ENCODE measurements around the gene ITGBL1.

The ITGBL1 gene

GRCh38 chr13:101452519-101453485, at the start of gene ITGBL1:
ITGBL1 (plus strand) TSS chr13:101452675; CDS start chr13:101452834, 159 bp downstream.
- TF ChIP-seq, protein P1, sequence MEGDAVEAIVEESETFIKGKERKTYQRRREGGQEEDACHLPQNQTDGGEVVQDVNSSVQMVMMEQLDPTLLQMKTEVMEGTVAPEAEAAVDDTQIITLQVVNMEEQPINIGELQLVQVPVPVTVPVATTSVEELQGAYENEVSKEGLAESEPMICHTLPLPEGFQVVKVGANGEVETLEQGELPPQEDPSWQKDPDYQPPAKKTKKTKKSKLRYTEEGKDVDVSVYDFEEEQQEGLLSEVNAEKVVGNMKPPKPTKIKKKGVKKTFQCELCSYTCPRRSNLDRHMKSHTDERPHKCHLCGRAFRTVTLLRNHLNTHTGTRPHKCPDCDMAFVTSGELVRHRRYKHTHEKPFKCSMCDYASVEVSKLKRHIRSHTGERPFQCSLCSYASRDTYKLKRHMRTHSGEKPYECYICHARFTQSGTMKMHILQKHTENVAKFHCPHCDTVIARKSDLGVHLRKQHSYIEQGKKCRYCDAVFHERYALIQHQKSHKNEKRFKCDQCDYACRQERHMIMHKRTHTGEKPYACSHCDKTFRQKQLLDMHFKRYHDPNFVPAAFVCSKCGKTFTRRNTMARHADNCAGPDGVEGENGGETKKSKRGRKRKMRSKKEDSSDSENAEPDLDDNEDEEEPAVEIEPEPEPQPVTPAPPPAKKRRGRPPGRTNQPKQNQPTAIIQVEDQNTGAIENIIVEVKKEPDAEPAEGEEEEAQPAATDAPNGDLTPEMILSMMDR (IDR thresholded peaks at IDR 0.05; ENCODE audit: insufficient read depth, low read length, missing control alignments), result no peak

DNA sequence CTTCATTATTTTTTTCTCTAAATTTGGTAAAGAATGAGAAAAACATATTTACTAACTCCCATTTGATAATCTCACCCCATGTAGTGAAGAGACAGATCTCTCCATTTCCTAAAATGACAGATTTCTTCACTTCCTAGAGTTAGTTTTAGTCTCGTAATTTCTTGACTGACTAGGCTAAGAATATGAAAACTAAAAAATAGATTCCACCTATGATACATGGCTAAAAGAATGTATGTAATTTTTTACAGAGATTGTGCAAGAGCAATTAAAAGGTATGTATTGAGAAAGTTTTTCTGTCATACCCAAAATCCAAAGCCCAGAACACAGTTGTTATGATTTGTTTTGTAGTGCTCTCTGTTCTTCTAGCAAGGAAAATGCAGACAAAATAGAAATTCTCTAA, 45.7 kb upstream of the ITGBL1 start:
- POLR2A ChIA-PET, result no interaction called here
- no peak overlapping the region for H3K4me3 ChIP-seq (ENCODE audit: low read depth, low read length)
- no peak for DNase-seq (ENCODE audit: low read depth, low spot score)
- TF ChIP-seq, protein P1 (IDR thresholded peaks at IDR 0.05; ENCODE audit: insufficient read depth, low read length, missing control alignments), result no peak
- CTCF ChIA-PET, result no interaction called here

More at GRCh38 chr13:101452519-101453485, at the start of gene ITGBL1:
- DNase-seq (ENCODE audit: low read depth, low spot score), result no peak
- ChIA-PET POLR2A (interaction anchor here (1.0 to 2.7 kb wide), 2 partner anchors 54 to 146 kb away, joined by 3 to 11 read pairs; no protein-coding TSS in a partner anchor), CTCF (interaction anchor here (0.7 to 7.7 kb wide), 10 partner anchors 13 to 309 kb away, joined by 3 to 53 read pairs (median 4); no protein-coding TSS in a partner anchor)
- H3K4me3 ChIP-seq (ENCODE audit: low read depth, low read length), result peak within 1 kb of the TSS; percentile 86

DNA sequence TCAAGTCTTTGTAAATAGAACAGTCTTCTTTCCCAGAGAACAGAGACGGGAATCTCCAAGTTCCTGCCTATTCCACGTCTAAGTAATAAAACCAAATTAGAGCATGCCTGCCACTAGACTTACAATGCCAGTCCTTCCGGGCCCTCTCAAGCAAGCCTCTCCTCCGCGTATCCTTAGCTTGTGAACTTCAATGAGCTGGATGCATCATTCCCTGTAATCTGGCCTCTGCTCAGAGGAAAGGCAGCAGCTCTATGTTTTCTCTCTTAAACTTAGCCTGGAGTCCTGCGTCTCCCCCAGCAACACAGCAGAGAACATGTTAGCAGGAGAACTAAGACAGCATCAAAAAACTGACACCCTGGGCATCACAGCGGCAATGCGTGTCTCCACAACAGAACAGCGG, 44.3 kb upstream of the ITGBL1 start:
- POLR2A ChIA-PET, result no interaction called here
- CTCF ChIA-PET, result no interaction called here
- no peak overlapping the region for H3K4me3 ChIP-seq (ENCODE audit: low read depth, low read length)
- TF ChIP-seq, protein P1 (IDR thresholded peaks at IDR 0.05; ENCODE audit: insufficient read depth, low read length, missing control alignments), result no peak
- no peak for DNase-seq (ENCODE audit: low read depth, low spot score)

GRCh38 chr13:101408992-101409656, 43.4 kb upstream of the ITGBL1 start:
- ChIA-PET CTCF (no interaction called here), POLR2A (no interaction called here)
- no peak overlapping the region for H3K4me3 ChIP-seq (ENCODE audit: low read depth, low read length)
- TF ChIP-seq, protein P1 (IDR thresholded peaks at IDR 0.05; ENCODE audit: insufficient read depth, low read length, missing control alignments), result no peak
- no peak for DNase-seq (ENCODE audit: low read depth, low spot score)

- TF ChIP-seq, protein P1 (IDR thresholded peaks at IDR 0.05; ENCODE audit: insufficient read depth, low read length, missing control alignments), result no peak
- DNase-seq (ENCODE audit: low read depth, low spot score), result no peak
- ChIA-PET POLR2A (no interaction called here), CTCF (no interaction called here)
- H3K4me3 ChIP-seq (ENCODE audit: low read depth, low read length), result no peak overlapping the region
These were observed 40.4 kb upstream of the ITGBL1 start for GRCh38 chr13:101412076-101412475.
